H1 (cell line): ENCODE results near the gene PPIL3.

Experiments
- CTBP2 ChIP-seq: IDR thresholded peaks from 2 replicates; pipeline ENCODE4 v1.7.0; 2011; ENCODE audit warnings: borderline replicate concordance, mild to moderate bottlenecking, moderate library complexity, mixed read lengths, low read length; ENCODE audit not compliant: insufficient read depth, insufficient read length
- EP300 ChIP-seq, 2 experiments: IDR thresholded peaks; 1 replicate in 1 of 2; 2 replicates in 1 of 2; pipeline ENCODE4 v1.6.1; 2011 to 2012; ENCODE audit warnings: low read depth in 2 of 2, low read length in 2 of 2, mild to moderate bottlenecking in 2 of 2, borderline replicate concordance in 1 of 2, inconsistent platforms in 1 of 2, moderate library complexity in 1 of 2
- POLR2A ChIP-seq, 2 experiments: IDR thresholded peaks; 1 replicate in 1 of 2; 2 replicates in 1 of 2; pipeline ENCODE4 v1.6.1; 2011; ENCODE audit warnings: low read depth in 2 of 2, low read length in 2 of 2, mild to moderate bottlenecking in 2 of 2; ENCODE audit errors: control extremely low read depth in 1 of 2
- POLR2AphosphoS5 ChIP-seq: IDR thresholded peaks from 2 replicates; pipeline ENCODE4 v1.6.1; 2011; ENCODE audit warnings: low read depth, low read length
- SIN3A ChIP-seq, 2 experiments: IDR thresholded peaks in 1 of 2; conservative IDR thresholded peaks in 1 of 2; 2 replicates each; pipeline ENCODE4 v1.6.1; 2011 to 2012; ENCODE audit warnings: low read length in 2 of 2, improper control_type of control experiment in 1 of 2, low read depth in 1 of 2, mild to moderate bottlenecking in 1 of 2
- TF ChIP-seq, protein P1 (sequence below): IDR thresholded peaks from 2 replicates; pipeline ENCODE4 v1.6.1; 2012; ENCODE audit warnings: inconsistent platforms
- TF ChIP-seq, protein P2 (sequence below), 3 experiments: IDR thresholded peaks; 1 replicate in 2 of 3; 2 replicates in 1 of 3; pipeline versions ENCODE4 v1.5.1 to v1.6.1; 2011; ENCODE audit warnings: low read length in 3 of 3, mild to moderate bottlenecking in 3 of 3, inconsistent platforms in 2 of 3, low read depth in 1 of 3, moderate library complexity in 1 of 3; ENCODE audit not compliant: insufficient read depth in 1 of 3; ENCODE audit errors: control extremely low read depth in 1 of 3

DNA sequence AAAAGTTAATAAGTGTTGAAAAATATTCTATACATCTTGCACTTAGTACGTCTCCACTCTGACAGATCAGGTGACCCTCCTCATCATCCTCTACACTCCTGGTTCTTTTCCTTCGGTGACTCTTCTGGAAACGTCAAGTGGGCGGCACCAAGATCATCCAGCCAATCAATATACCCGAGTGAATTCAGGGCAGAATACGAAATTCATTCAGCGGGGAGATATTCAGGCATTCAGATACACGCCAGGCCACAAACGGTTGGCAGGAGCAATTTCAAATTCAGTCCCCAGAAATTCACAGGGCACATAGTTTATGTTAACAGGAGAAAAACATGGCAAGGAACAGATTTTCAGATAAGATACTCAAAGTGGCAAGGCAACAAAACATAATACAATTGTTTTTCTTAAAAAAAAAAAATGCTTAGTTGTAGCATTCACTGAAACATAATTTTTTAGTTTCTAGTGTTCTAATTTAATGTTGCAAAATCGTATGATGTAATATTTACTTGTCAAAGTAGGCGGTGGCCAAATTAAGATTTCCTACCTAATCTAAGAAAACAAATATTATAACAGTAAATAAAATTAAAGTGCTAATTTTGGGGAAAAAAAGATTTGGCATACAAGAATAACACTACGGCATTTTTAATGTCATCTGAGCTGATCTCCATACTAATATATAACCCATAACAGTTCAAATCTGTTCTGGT, 28.6 kb downstream of the PPIL3 start:
- TF ChIP-seq, protein P1, sequence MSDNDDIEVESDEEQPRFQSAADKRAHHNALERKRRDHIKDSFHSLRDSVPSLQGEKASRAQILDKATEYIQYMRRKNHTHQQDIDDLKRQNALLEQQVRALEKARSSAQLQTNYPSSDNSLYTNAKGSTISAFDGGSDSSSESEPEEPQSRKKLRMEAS, result no peak
- TF ChIP-seq, protein P2, sequence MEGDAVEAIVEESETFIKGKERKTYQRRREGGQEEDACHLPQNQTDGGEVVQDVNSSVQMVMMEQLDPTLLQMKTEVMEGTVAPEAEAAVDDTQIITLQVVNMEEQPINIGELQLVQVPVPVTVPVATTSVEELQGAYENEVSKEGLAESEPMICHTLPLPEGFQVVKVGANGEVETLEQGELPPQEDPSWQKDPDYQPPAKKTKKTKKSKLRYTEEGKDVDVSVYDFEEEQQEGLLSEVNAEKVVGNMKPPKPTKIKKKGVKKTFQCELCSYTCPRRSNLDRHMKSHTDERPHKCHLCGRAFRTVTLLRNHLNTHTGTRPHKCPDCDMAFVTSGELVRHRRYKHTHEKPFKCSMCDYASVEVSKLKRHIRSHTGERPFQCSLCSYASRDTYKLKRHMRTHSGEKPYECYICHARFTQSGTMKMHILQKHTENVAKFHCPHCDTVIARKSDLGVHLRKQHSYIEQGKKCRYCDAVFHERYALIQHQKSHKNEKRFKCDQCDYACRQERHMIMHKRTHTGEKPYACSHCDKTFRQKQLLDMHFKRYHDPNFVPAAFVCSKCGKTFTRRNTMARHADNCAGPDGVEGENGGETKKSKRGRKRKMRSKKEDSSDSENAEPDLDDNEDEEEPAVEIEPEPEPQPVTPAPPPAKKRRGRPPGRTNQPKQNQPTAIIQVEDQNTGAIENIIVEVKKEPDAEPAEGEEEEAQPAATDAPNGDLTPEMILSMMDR (IDR thresholded peaks at IDR 0.05; ENCODE audit: control extremely low read depth in 1 of 3, insufficient read depth in 1 of 3, low read depth in 1 of 3, low read length in 3 of 3), result no peak
- TF ChIP-seq POLR2A (IDR thresholded peaks at IDR 0.05; ENCODE audit: control extremely low read depth in 1 of 2, low read depth in 2 of 2, low read length in 2 of 2) (0 out of 3 replicates have a peak, but pooled peaks of 1 of the 2 experiments have one; percentile 8), CTBP2 (no peak), POLR2AphosphoS5 (no peak), EP300 (IDR thresholded peaks at IDR 0.05; ENCODE audit: borderline replicate concordance in 1 of 2, low read depth in 2 of 2, low read length in 2 of 2) (no peak), SIN3A (conservative IDR thresholded peaks at IDR 0.05 in 1 of 2, IDR thresholded peaks at IDR 0.05 in 1 of 2; ENCODE audit: low read depth in 1 of 2, low read length in 2 of 2) (no peak)
